ENCODE data around the gene GMIP.
"Not testable (repeated sequence)": the region's sequence is repeated elsewhere in the genome, so short reads cannot be mapped to it uniquely, and the experiment has no call there.

GMIP gene

DNA sequence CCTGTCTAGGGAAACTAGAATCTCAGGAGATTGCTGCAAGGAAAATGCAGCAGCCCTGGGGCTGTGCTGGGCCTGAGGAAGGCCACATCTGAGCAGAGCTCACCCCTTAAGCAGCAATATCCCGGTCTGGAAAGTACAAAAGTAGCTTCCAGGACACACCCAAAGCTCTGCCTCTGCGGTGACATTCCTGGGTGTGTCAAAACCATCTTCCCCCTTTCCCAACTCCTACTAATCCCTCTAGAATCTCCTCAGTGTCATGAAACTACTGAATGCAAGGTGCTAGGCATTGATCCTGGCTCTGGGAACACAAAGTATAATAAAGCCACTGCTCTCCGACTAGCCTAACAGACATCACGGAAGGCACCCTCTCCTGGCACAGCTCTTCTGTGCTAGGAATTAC, 30.0 kb downstream of the GMIP start:
- Histone ChIP-seq H3K36me3 (no peaks in the 10 kb centered on the region), H3K4me3 (ENCODE audit: low read depth, low read length) (no peak overlapping the region), H3K9me3 (peaks cover 4% of the 10 kb centered on the region; the same call in 1 of the 2 replicates), H3K4me1 (no peaks in the 10 kb centered on the region), H3K27me3 (no peaks in the 10 kb centered on the region)
- TF ChIP-seq, protein P1, sequence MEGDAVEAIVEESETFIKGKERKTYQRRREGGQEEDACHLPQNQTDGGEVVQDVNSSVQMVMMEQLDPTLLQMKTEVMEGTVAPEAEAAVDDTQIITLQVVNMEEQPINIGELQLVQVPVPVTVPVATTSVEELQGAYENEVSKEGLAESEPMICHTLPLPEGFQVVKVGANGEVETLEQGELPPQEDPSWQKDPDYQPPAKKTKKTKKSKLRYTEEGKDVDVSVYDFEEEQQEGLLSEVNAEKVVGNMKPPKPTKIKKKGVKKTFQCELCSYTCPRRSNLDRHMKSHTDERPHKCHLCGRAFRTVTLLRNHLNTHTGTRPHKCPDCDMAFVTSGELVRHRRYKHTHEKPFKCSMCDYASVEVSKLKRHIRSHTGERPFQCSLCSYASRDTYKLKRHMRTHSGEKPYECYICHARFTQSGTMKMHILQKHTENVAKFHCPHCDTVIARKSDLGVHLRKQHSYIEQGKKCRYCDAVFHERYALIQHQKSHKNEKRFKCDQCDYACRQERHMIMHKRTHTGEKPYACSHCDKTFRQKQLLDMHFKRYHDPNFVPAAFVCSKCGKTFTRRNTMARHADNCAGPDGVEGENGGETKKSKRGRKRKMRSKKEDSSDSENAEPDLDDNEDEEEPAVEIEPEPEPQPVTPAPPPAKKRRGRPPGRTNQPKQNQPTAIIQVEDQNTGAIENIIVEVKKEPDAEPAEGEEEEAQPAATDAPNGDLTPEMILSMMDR (IDR thresholded peaks at IDR 0.05; ENCODE audit: low read depth, low read length): no peak
- no peak for DNase-seq

DNA sequence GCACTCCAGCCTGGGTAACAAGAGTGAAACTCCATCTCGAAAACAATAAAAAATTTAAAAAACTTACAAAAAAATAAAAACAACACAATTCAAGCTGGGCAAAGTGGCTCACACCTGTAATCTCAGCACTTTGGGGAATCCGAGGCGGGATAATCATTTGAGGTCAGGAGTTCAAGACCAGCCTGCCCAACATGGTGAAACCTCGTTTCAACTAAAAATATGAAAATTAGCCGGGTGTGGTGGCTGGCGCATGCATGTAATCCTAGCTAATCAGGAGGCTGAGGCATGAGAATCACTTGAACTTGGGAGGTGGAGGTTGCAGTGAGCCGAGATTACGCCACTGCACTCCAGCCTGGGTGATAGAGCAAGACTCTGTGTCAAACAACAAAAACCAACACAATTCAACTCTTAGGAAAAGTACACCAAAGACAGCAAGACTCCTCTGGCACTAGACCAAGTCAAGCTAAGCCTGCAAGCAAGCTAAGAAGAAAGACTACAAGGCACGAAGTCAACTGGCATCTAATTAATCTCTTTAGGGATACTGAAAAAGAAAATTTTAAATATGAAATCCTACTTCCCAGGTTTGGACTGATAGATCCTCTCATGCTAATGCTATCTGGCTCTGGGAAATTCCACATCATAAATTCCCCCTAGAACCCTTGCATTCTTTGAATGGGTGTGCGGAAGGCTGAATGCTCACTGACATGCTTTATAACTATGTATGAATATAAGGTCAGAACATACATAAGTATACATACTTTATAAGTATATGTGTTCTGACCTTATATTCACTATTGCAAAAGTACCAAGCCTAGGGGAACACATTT, 32.9 kb downstream of the GMIP start:
- TF ChIP-seq, protein P1 (IDR thresholded peaks at IDR 0.05; ENCODE audit: low read depth, low read length): no peak
- no peaks in the 10 kb centered on the region for H3K4me1 ChIP-seq
- H3K4me3 ChIP-seq (ENCODE audit: low read depth, low read length): no peak overlapping the region

DNA sequence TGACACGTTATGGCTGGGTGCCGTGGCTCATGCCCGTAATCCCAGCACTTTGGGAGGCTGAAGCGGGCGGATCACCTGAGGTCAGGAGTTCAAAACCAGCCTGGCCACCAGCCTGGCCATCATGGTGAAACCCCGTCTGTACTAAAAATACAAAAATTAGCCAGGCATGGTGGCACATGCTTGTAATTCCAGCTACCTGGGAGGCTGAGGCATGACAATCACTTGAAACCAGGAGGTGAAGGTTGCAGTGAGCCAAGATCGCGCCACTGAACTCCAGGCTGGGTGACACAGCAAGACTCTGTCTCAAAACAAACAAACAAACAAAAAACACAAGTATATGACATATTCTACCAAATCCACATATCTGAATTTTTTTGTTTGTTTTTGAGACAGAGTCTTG, 36.8 kb downstream of the GMIP start:
- not testable (repeated sequence) for H3K9me3 ChIP-seq; H3K4me3 ChIP-seq (ENCODE audit: low read depth, low read length); DNase-seq; H3K27me3 ChIP-seq; H3K36me3 ChIP-seq; H3K4me1 ChIP-seq

More for the DNA sequence above, 32.9 kb downstream of the GMIP start:
- Histone ChIP-seq H3K36me3 (no peaks in the 10 kb centered on the region), H3K9me3 (no peaks in the 10 kb centered on the region), H3K27me3 (no peaks in the 10 kb centered on the region)
- no peak for DNase-seq

- no peak for DNase-seq
- Histone ChIP-seq H3K27me3 (no peaks in the 10 kb centered on the region), H3K4me3 (ENCODE audit: low read depth, low read length) (no peak overlapping the region)
Observed at GRCh38 chr19:19606021-19606420, 37.4 kb downstream of the GMIP start.

GRCh38 chr19:19602713-19603324, 40.6 kb downstream of the GMIP start:
- no peaks in the 10 kb centered on the region for H3K9me3 ChIP-seq
- TF ChIP-seq, protein P1 (IDR thresholded peaks at IDR 0.05; ENCODE audit: low read depth, low read length): no peak
- no peak for DNase-seq
- H3K36me3 ChIP-seq: no peaks in the 10 kb centered on the region
- no peaks in the 10 kb centered on the region for H3K27me3 ChIP-seq
- H3K4me3 ChIP-seq (ENCODE audit: low read depth, low read length): no peak overlapping the region
- no peaks in the 10 kb centered on the region for H3K4me1 ChIP-seq

More at GRCh38 chr19:19606021-19606420, 37.4 kb downstream of the GMIP start:
- H3K9me3 ChIP-seq: no peaks in the 10 kb centered on the region
- H3K36me3 ChIP-seq: no peaks in the 10 kb centered on the region
- H3K4me1 ChIP-seq: no peaks in the 10 kb centered on the region
- TF ChIP-seq, protein P1 (IDR thresholded peaks at IDR 0.05; ENCODE audit: low read depth, low read length): no peak

GRCh38 chr19:19602136-19602712, 41.2 kb downstream of the GMIP start:
- no peak for DNase-seq
- Histone ChIP-seq H3K4me1 (no peaks in the 10 kb centered on the region), H3K36me3 (no peaks in the 10 kb centered on the region), H3K4me3 (ENCODE audit: low read depth, low read length) (no peak overlapping the region), H3K27me3 (no peaks in the 10 kb centered on the region), H3K9me3 (no peaks in the 10 kb centered on the region)
- TF ChIP-seq, protein P1 (IDR thresholded peaks at IDR 0.05; ENCODE audit: low read depth, low read length): no peak
